Measurements from ENCODE around the gene HDDC3.
A peak's percentile ranks its signal among the peaks of the same experiment; 100 is the strongest.

Gene HDDC3

GRCh38 chr15:90936823-90937222 lies 4.5 kb upstream of the HDDC3 start:
- no peak for TF ChIP-seq POLR2AphosphoS5 (IDR thresholded peaks at IDR 0.05; ENCODE audit: low read depth)
- no peak for TF ChIP-seq SPI1 (IDR thresholded peaks at IDR 0.05; ENCODE audit: borderline replicate concordance, low read depth)
- no peak for TF ChIP-seq GABPA (IDR thresholded peaks at IDR 0.05; ENCODE audit: low read depth)
- TF ChIP-seq CTCF (IDR thresholded peaks at IDR 0.05; ENCODE audit: insufficient read depth, low read length) = no peak
- TF ChIP-seq REST (IDR thresholded peaks at IDR 0.05; ENCODE audit: insufficient replicate concordance, low read depth) = no peak
- no peak for DNase-seq (ENCODE audit: low read depth in 1 of 2, low spot score in 1 of 2)
- H3K27me3 ChIP-seq (ENCODE audit: insufficient read depth, poor library complexity, severe bottlenecking) = no peaks in the 10 kb centered on the region
- no peak overlapping the region for H3K4me3 ChIP-seq (replicated peaks; ENCODE audit: insufficient read depth, low read length)
- no peak overlapping the region for H3K27ac ChIP-seq (replicated peaks)

- Histone ChIP-seq H3K27me3 (ENCODE audit: insufficient read depth, poor library complexity, severe bottlenecking) (no peaks in the 10 kb centered on the region), H3K27ac (replicated peaks) (peak within 1 kb of the TSS; percentile 30), H3K4me3 (replicated peaks; ENCODE audit: insufficient read depth, low read length) (peak within 1 kb of the TSS; percentile 93)
- DNase-seq (ENCODE audit: low read depth in 1 of 2, low spot score in 1 of 2) = peak; percentile 81 to 87
- TF ChIP-seq POLR2AphosphoS5 (IDR thresholded peaks at IDR 0.05; ENCODE audit: low read depth) (no peak), REST (IDR thresholded peaks at IDR 0.05; ENCODE audit: insufficient replicate concordance, low read depth) (no peak), GABPA (IDR thresholded peaks at IDR 0.05; ENCODE audit: low read depth) (no peak), SPI1 (IDR thresholded peaks at IDR 0.05; ENCODE audit: borderline replicate concordance, low read depth) (no peak), CTCF (IDR thresholded peaks at IDR 0.05; ENCODE audit: insufficient read depth, low read length) (no peak)
Measured at GRCh38 chr15:90934949-90935751, 2.8 kb upstream of the HDDC3 start, which contains the start of gene UNC45A. TSS of gene UNC45A (plus strand) at chr15:90935285. CDS start at chr15:90935325, 40 bp downstream.

- H3K4me3 ChIP-seq (replicated peaks; ENCODE audit: insufficient read depth, low read length) = peak overlapping the region; percentile 93
- H3K27ac ChIP-seq (replicated peaks) = peak overlapping the region; percentile 30
- H3K27me3 ChIP-seq (ENCODE audit: insufficient read depth, poor library complexity, severe bottlenecking) = no peaks in the 10 kb centered on the region
- peak; percentile 67 to 89 for DNase-seq (ENCODE audit: low read depth in 1 of 2, low spot score in 1 of 2)
- TF ChIP-seq CTCF (IDR thresholded peaks at IDR 0.05; ENCODE audit: insufficient read depth, low read length) (peak; percentile 98), POLR2AphosphoS5 (IDR thresholded peaks at IDR 0.05; ENCODE audit: low read depth) (no peak), GABPA (IDR thresholded peaks at IDR 0.05; ENCODE audit: low read depth) (no peak), SPI1 (IDR thresholded peaks at IDR 0.05; ENCODE audit: borderline replicate concordance, low read depth) (no peak; the same call in 1 of the 2 replicates)
Measured at GRCh38 chr15:90934256-90934948, 2.1 kb upstream of the HDDC3 start.

Measured in HL-60 (cell line).